Rectal smooth muscle tissue (tissue), 1 donor: ENCODE results near the gene CORIN.
A peak's percentile ranks its signal among the peaks of the same experiment; 100 is the strongest.

Source experiments
- H3K27ac ChIP-seq: one replicate; pipeline ENCODE4 v1.7.0; 2013; ENCODE audit warnings: low read depth, low read length, inconsistent platforms
- H3K27me3 ChIP-seq: one replicate; pipeline ENCODE4 v1.7.0; 2013; ENCODE audit warnings: low read length; ENCODE audit not compliant: control insufficient read depth, insufficient read depth
- H3K36me3 ChIP-seq: one replicate; pipeline ENCODE4 v1.7.0; 2013; ENCODE audit warnings: low read length; ENCODE audit not compliant: control insufficient read depth, insufficient read depth
- H3K4me1 ChIP-seq: one replicate; pipeline ENCODE4 v1.7.0; 2013; ENCODE audit warnings: low read length; ENCODE audit not compliant: control insufficient read depth, insufficient read depth
- H3K4me3 ChIP-seq: one replicate; pipeline ENCODE4 v1.7.0; 2013; ENCODE audit warnings: low read length
- H3K9ac ChIP-seq: one replicate; pipeline ENCODE4 v1.7.0; 2013; ENCODE audit warnings: low read length

CORIN gene, protein sequence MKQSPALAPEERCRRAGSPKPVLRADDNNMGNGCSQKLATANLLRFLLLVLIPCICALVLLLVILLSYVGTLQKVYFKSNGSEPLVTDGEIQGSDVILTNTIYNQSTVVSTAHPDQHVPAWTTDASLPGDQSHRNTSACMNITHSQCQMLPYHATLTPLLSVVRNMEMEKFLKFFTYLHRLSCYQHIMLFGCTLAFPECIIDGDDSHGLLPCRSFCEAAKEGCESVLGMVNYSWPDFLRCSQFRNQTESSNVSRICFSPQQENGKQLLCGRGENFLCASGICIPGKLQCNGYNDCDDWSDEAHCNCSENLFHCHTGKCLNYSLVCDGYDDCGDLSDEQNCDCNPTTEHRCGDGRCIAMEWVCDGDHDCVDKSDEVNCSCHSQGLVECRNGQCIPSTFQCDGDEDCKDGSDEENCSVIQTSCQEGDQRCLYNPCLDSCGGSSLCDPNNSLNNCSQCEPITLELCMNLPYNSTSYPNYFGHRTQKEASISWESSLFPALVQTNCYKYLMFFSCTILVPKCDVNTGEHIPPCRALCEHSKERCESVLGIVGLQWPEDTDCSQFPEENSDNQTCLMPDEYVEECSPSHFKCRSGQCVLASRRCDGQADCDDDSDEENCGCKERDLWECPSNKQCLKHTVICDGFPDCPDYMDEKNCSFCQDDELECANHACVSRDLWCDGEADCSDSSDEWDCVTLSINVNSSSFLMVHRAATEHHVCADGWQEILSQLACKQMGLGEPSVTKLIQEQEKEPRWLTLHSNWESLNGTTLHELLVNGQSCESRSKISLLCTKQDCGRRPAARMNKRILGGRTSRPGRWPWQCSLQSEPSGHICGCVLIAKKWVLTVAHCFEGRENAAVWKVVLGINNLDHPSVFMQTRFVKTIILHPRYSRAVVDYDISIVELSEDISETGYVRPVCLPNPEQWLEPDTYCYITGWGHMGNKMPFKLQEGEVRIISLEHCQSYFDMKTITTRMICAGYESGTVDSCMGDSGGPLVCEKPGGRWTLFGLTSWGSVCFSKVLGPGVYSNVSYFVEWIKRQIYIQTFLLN

DNA sequence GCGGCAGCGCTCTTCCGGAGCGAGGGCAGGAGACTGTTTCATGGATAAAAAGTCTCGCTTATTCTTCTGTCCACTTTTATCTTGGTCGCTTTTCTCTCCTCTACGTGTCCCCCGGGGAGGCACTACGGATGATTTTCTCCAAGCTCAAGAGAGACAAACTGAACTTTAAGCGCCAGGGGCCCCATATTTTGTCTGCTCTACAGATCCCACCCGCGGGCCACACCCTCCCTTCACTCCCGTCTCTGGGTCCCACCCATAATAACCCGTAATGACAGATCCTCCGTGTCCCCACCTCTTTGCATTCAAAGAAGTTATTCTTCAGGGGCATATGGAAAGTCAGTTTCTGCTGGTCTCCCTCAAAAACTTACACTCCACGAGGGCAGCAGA is at the start of gene CORIN:
Gene CORIN, minus strand, starts transcription at position 160 of the 387 bp plus-strand sequence. Its CDS starts 118 bp downstream, at position 42.
- no peaks in the 10 kb centered on the region for H3K27me3 ChIP-seq
- H3K4me1 ChIP-seq = peaks cover 12% of the 10 kb centered on the region
- peak within 1 kb of the TSS; percentile 75 for H3K4me3 ChIP-seq
- no peaks in the 10 kb centered on the region for H3K36me3 ChIP-seq
- H3K27ac ChIP-seq = no peak within 1 kb of the TSS
- H3K9ac ChIP-seq = no peak within 1 kb of the TSS

DNA sequence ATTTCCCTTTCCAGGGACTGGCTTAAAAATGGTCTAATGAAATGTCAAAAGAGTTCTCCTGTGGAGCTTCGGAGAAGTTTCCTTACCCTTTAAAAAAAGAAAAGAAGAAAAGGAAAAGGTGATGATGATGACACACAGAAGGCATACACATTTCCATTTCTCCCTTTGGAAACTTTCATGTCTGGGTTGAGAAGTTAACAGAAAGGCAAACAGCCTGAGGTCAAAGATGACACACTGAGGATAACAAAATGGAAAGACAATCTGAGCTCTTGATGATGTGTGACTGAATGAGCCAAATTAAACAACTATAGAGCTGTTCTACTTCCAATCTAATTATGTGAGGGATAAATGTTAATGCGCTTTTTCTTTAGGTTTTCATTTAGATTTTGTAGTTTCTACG is 44.4 kb upstream of the CORIN start:
- Histone ChIP-seq H3K9ac (no peak overlapping the region), H3K36me3 (peaks cover 6% of the 10 kb centered on the region)

DNA sequence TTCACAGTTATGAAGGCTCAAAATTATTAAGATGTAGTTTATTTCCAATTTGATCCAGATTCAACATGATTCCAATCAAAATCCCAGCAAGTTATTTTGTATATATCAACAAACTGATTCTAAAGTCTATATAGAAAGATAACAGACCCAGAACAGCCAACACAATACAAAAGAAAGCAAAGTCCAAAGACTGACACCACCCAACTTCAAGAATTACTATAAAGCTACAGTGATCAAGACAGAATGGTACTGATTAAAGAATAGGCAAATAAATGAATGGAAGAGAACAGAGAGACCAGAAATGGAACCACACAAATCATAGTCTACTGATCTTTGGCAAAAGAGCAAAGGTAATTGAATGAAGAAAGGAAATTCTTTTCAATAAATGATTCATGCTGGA is 41.6 kb upstream of the CORIN start:
- no peaks in the 10 kb centered on the region for H3K27me3 ChIP-seq
- H3K36me3 ChIP-seq = peaks cover 6% of the 10 kb centered on the region
- no peak overlapping the region for H3K9ac ChIP-seq
- H3K4me3 ChIP-seq = no peak overlapping the region
- no peaks in the 10 kb centered on the region for H3K4me1 ChIP-seq
- no peak overlapping the region for H3K27ac ChIP-seq

More for the DNA sequence above, 44.4 kb upstream of the CORIN start:
- no peaks in the 10 kb centered on the region for H3K27me3 ChIP-seq
- H3K4me1 ChIP-seq = no peaks in the 10 kb centered on the region
- no peak overlapping the region for H3K4me3 ChIP-seq
- H3K27ac ChIP-seq = no peak overlapping the region

DNA sequence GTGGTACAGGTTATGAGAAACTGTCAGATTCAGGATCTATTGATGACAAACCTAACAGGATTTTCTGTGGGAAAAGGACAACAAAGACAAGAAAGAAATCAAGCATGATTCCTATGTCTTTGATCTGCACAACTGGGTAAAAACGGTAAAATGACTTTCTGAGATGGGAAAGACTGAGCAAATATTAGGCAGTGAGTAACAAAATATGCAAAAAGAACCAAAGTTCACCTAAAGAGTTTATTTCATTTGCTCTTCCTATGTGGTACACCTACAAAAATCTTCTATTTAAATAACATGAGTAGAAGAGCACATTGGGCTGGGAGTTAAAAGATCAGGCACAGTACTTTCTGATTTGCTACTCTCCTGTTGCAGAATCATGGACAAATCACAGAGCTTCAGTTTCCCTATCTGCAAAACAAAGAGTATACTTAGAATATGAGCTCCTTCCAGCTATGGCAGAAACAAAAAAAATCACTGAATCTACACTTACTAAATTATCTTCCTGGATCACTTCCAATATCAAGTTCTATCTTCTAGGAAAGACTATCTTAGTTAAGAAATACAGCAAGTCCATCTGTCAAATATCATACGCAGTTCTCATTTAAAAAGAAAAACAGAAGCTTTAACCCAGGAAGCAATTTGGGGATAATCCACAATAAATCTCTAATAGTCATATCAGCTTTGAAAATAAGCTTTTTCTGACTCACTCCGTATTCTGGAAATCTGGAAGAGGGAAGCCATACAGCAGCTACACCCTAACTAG is 39.1 kb upstream of the CORIN start:
- Histone ChIP-seq H3K36me3 (peaks cover 4% of the 10 kb centered on the region), H3K4me1 (no peaks in the 10 kb centered on the region), H3K4me3 (no peak overlapping the region), H3K27ac (no peak overlapping the region), H3K27me3 (no peaks in the 10 kb centered on the region), H3K9ac (no peak overlapping the region)

DNA sequence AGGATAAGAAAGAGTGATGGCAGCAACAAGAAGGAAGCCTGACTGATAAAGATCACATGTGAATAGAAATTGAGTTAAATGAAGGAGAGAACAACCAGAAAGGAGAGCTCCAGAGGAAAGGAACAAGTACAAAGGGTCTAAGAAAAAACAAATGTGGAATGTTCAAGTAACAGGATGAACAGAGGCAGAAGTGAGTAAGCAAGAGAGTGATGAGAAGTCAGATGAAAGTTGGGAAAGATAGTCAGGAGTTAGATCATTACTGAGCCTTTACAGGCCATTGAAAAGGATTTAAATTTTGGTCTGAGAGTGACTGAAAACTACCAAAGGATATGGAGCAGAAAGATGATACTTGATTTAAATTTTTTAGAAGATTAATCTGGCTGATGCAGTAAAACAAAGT is 38.4 kb upstream of the CORIN start:
- H3K4me3 ChIP-seq = no peak overlapping the region
- no peak overlapping the region for H3K27ac ChIP-seq
- H3K27me3 ChIP-seq = no peaks in the 10 kb centered on the region
- H3K36me3 ChIP-seq = peaks cover under 1% of the 10 kb centered on the region
- H3K4me1 ChIP-seq = no peaks in the 10 kb centered on the region
- no peak overlapping the region for H3K9ac ChIP-seq

DNA sequence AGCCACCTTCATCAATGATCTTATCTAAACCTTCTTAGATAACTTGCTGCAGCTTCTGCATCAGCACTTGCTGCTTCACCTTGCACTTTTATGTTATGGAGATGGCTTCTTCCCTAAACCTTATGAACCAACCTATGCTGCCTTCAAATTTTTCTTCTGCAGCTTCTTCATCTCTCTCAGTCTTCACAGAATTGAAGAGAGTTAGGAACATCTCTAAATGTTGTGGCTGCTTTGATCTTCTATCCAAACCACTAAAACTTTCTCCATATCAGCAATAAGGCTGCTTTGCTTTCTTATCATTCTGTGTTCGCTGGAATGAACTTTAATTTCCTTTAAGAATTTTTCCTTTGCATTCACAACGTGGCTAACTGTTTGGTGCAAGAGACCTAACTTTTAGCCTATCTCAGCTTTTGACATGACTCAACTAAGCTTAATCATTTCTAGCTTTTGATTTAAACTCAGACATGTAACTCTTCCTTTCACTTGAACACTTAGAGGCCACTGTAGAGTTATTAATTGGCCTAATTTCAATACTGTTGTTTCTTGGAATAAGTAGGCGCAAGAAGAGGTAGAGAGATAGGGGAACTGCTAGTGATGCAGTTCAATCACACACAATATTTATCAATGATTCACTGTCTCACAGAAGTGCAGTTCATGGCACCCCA is 36.1 kb upstream of the CORIN start:
- no peaks in the 10 kb centered on the region for H3K27me3 ChIP-seq
- H3K9ac ChIP-seq = no peak overlapping the region
- no peak overlapping the region for H3K27ac ChIP-seq
- H3K4me3 ChIP-seq = no peak overlapping the region
- no peaks in the 10 kb centered on the region for H3K4me1 ChIP-seq
- no peaks in the 10 kb centered on the region for H3K36me3 ChIP-seq

DNA sequence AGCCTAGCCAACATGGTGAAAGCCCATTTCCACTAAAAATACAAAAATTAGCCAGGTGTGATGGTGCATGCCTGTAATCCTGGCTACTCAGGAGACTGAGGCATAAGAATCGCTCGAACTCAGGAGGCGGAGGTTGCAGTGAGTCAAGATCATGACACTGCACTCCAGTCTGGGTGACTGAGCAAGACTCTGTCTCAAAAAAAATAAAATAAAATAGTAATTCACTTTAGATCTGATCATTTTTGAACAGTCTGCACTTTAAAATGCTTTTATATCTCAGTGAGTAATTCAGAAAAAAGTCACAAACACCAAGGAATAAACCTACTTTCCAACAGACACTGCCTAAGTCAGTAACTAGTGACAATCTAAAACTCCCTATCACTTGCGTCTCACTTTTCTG is 25.6 kb upstream of the CORIN start:
- H3K36me3 ChIP-seq = no peaks in the 10 kb centered on the region
- H3K27me3 ChIP-seq = no peaks in the 10 kb centered on the region
- no peaks in the 10 kb centered on the region for H3K4me1 ChIP-seq
- no peak overlapping the region for H3K4me3 ChIP-seq
- no peak overlapping the region for H3K27ac ChIP-seq
- H3K9ac ChIP-seq = no peak overlapping the region

DNA sequence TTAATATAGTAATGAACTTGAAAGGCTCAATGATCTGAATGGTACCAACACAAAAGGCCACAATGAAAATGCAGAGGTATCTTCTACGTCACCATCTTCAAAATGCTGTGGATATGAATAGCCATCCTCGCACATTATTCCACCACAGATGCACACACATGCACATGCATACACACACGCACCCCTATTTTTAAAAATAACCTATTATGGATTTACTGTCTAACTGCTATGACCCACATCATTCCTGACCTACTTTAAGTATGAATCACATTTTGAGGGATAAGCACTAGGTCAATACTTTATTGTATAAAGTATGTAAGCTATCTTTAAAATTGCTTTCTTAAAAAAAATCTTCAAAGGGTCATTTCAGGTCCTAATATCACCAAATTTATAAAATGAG is 24.4 kb upstream of the CORIN start:
- Histone ChIP-seq H3K27ac (no peak overlapping the region), H3K4me1 (no peaks in the 10 kb centered on the region), H3K4me3 (no peak overlapping the region), H3K9ac (no peak overlapping the region), H3K36me3 (no peaks in the 10 kb centered on the region), H3K27me3 (no peaks in the 10 kb centered on the region)

DNA sequence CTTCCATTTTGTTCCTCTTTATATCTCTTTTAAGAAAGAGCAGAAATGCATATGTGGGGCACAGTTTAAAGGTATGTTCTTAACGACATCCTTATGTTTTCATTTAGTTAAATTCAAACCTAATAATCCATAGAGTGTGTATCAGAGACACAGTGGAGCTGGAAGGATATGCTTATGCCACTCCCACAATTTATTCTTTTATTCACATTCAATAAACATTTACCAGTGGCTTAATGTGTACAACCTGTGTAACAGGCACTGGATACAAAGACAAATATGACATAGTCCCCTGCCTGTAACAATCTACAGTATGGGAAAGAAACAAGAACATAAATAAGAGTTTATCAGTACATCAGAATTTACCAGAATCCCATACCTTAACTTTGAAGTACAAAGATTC is 22.4 kb upstream of the CORIN start:
- no peak overlapping the region for H3K9ac ChIP-seq
- no peak overlapping the region for H3K27ac ChIP-seq
- no peak overlapping the region for H3K4me3 ChIP-seq
- H3K4me1 ChIP-seq = no peaks in the 10 kb centered on the region
- H3K27me3 ChIP-seq = no peaks in the 10 kb centered on the region
- H3K36me3 ChIP-seq = no peaks in the 10 kb centered on the region

DNA sequence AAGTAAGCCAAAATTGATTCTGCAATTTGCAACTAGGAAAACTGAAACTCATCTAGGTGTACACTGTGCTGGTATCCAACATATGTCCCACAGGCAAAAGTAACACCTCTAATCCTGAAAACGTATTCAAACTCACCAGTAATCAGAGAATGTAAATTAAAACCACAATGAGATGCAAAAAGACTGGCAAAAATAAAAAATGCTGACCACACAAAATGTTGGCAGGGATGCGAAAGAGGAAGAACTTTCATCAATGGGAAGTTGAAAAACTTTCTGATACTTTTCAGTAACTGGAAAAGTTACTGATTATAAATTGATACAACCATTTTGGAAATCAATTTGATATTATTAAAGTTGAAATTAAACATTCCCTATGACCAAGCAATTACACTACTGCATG is 20.1 kb upstream of the CORIN start:
- no peaks in the 10 kb centered on the region for H3K36me3 ChIP-seq
- H3K27ac ChIP-seq = no peak overlapping the region
- H3K27me3 ChIP-seq = no peaks in the 10 kb centered on the region
- H3K9ac ChIP-seq = no peak overlapping the region
- H3K4me1 ChIP-seq = no peaks in the 10 kb centered on the region
- H3K4me3 ChIP-seq = no peak overlapping the region

DNA sequence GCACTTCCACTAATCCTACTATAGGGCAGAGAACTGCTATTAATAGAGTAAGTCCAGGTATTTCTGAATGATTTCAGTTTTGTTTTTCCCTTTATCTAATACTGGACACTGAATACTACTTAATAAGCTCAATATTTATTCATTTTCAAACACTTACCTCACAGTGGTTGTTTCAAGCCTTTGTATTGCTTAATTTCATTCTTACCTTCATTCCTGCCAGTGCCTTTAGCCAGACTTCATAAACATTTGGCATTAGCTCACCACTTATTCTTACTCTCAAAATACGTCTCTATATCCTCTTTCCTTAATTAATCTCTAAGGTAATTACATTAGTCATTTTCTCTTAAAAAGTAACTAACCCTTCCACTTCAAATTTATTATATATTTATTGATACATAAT is 18.8 kb upstream of the CORIN start:
- Histone ChIP-seq H3K4me1 (no peaks in the 10 kb centered on the region), H3K4me3 (no peak overlapping the region), H3K27ac (no peak overlapping the region), H3K9ac (no peak overlapping the region), H3K36me3 (no peaks in the 10 kb centered on the region), H3K27me3 (no peaks in the 10 kb centered on the region)
